AG20443 (cell line): ENCODE measurements around the gene POLR1F.

Source experiments
- DNase-seq: peaks from one replicate; pipeline ENCODE4 v3.0.0; 2012; ENCODE audit warnings: low spot score, mixed read lengths

The POLR1F gene

DNA sequence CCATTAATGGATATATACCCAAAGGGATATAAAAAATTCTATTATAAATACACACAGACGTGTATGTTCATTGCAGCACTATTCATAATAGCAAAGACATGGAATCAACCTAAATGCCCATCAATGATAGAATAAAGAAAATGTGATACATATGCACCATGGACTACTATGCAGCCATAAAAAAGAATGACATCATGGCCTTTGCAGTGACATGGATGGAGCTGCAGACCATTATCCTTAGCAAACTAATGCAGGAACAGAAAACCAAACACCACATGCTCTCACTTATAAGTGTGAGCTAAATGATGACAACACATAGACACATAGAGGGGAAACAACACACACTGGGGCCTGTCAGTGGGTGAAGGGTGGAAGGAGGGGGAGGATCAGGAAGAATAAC lies 33.0 kb downstream of the POLR1F start:
- no peak for DNase-seq

- peak; percentile 16 for DNase-seq
Observed at GRCh38 chr7:19674266-19674960, 34.4 kb downstream of the POLR1F start.

DNA sequence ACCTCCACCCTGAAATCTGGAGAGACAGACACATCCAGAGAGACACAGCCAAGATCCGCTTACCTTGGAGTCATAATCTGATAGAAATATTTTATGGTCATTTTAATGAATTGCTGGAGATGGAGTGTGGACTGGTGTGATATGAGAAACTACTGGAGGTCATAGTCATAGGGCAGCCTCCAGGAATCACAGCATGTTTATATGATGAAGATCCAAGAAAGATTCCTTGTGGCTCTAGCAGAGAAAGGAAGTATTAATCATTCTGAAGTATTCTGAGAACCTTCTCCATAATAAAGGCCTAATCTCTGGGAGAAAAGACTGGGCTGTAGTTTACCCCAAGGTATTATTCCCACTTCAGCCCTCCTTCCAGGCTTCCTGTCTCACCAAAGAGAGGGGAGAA lies 38.0 kb downstream of the POLR1F start:
- no peak for DNase-seq

DNA sequence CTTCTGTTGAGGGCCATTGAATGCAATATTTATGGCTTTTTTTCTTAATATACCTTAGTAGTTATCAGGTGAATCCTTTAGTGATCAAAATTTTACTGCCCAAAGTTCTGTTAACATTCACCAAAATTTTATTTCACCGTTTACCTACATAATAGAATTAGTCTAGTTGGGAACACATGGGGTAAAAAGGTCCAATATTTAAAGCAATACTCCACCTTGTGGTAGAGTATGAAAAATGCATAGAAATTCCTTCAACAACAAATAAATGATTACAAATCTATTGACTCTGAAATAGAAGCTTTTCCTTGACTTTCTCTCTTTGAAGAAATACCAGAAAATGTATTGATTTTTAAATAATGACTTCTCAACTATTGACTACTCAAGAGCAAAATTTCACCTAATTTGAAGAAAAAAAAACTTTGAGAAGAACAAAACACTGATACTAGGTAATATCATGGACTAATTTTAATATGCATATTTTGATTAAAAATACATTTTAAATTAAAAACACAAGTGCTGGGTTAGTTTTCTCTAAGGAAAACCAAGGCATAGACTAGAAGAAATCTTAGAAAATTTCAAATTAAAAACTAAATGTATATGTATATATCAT lies 43.3 kb downstream of the POLR1F start:
- DNase-seq: peak; percentile 19

DNA sequence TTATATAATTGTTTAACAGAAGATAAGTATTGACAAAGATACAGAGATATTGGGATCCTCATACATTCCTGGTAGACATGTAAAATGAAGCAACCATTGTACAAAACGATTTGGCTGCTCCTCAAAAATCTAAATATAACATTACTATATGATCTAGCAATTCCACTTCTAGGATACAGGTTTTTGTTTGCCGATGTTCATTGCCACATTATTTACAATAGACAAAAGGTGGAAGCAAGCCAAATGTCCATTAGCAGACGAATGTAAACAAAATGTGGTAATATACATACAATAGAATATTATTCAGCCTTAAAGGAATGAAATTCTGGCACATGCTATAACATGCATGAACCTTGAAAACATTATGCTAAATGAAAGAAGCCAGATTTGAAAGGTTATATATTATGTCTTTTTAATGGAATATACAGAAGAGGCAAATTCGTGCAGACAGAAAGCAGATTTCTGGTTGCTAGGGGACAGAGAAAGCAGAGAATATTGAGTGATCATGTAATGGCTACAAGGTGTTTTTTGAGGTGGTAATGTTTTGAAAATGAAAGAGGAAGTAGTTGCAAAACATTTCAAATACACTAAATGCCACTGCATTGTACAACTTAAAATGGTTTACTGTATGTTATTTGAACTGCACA lies 44.9 kb downstream of the POLR1F start:
- no peak for DNase-seq

GRCh38 chr7:19648791-19649190 lies 60.0 kb downstream of the POLR1F start:
- no peak for DNase-seq
